HUES64 (cell line): Measurements from ENCODE around the gene PVR.
A peak's percentile ranks its signal among the peaks of the same experiment; 100 is the strongest.

Experiments used
- H3K27ac ChIP-seq: 2 replicates; pipeline ENCODE4 v1.7.0; 2013; ENCODE audit warnings: low read depth, low read length, inconsistent platforms
- H3K27me3 ChIP-seq: 2 replicates; pipeline ENCODE4 v1.6.1; 2013; ENCODE audit warnings: mild to moderate bottlenecking, low read length; ENCODE audit not compliant: insufficient read depth
- H3K36me3 ChIP-seq: 2 replicates; pipeline ENCODE4 v1.6.1; 2013; ENCODE audit warnings: mild to moderate bottlenecking, low read length; ENCODE audit not compliant: insufficient read depth
- H3K4me1 ChIP-seq: 2 replicates; pipeline ENCODE4 v1.6.1; 2013; ENCODE audit warnings: mild to moderate bottlenecking, low read length, moderate library complexity; ENCODE audit not compliant: insufficient read depth
- H3K4me3 ChIP-seq: 2 replicates; pipeline ENCODE4 v1.5.1; 2013; ENCODE audit warnings: mild to moderate bottlenecking, low read length, moderate library complexity
- H3K9ac ChIP-seq: 2 replicates; pipeline ENCODE4 v1.6.1; 2013; ENCODE audit warnings: mild to moderate bottlenecking, low read depth, low read length
- H3K9me3 ChIP-seq: 2 replicates; pipeline ENCODE4 v1.6.1; 2013; ENCODE audit warnings: low read depth, low read length; ENCODE audit not compliant: insufficient read depth
- whole genome bisulfite sequencing: fragments of 150-250, 120-280 bp; methylation state at CpG from one replicate; pipeline ENCODE4 v1.1.7; 2013; ENCODE audit warnings: missing lambda C conversion rate; 5-methylcytosine and 5-hydroxymethylcytosine counted together

The PVR gene

DNA sequence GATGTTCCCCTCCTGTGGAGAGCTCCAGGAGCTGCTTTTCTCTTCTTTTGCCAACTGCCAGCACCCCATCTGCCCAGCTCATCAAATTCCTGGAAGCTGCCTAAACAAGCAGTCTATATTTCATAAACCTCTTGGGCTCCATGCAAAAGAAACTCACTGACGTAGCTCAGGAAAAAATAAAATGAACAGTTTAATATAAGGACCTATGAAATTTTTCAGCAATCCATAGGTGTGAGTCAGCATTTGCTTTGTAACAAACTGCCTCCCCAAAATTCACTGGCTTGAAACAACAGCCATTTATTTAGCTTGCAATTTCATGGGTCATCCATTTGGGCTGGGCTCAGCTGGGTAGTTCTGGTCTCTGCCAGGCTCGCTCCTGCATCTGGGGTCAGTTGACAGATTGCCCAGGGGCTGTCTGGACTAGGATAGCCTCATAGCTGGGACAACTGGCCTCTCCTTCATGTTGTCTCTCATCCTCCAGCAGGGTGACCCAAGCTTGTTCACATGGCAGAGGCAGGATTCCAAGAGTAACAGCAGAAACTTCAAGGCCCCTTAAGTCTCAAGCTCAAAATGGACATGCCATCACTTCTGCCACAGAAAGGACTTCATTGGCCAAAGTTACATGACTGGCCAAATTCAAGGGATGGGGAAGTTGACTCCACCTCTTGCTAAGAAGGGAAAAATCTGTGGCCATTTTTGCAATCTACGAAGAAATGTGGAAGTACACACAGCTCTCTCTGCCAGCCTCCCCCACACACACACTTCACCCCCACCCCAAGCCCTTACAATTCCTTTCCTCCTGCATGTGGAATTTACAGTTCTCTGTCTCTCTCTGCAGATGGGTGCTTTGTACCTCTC is 7.9 kb upstream of the PVR start:
- Histone ChIP-seq H3K27me3 (no peaks in the 10 kb centered on the region), H3K9ac (no peak overlapping the region), H3K27ac (no peak overlapping the region), H3K4me1 (peaks cover 10% of the 10 kb centered on the region), H3K4me3 (no peak overlapping the region), H3K36me3 (no peaks in the 10 kb centered on the region), H3K9me3 (peaks cover 5% of the 10 kb centered on the region; the same call in 1 of the 2 replicates)
- 92% methylated on average over 3 of the region's 3 CpGs for WGBS

- Histone ChIP-seq H3K27ac (no peak overlapping the region), H3K36me3 (no peaks in the 10 kb centered on the region)
- 84% methylated on average over 11 of the region's 11 CpGs for WGBS
Measured at GRCh38 chr19:44636439-44637389, 7.0 kb upstream of the PVR start.

DNA sequence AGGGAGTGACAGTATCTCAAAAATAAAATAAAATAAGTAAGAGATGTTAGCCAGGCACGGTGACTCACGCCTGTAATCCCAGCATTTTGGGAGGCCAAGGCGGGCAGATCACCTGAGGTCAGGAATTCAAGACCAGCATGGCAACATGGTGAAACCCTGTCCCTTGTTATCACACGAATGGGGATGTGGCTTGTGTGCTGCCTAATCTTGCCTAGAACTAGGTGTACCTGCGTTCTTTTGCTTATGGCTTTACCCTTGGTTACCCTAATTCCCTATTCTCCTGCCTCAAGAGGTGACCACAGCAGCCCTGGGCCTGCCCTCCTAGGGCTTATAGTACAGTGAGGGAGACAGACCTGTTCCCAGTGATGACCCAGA is 6.3 kb upstream of the PVR start:
- 95% methylated on average over 5 of the region's 5 CpGs for WGBS
- peaks cover 5% of the 10 kb centered on the region; the same call in 1 of the 2 replicates for H3K9me3 ChIP-seq
- no peak overlapping the region for H3K27ac ChIP-seq

More at GRCh38 chr19:44636439-44637389, 7.0 kb upstream of the PVR start:
- H3K9me3 ChIP-seq = peaks cover 5% of the 10 kb centered on the region; the same call in 1 of the 2 replicates
- no peaks in the 10 kb centered on the region for H3K27me3 ChIP-seq
- H3K4me1 ChIP-seq = peaks cover 10% of the 10 kb centered on the region
- no peak overlapping the region for H3K9ac ChIP-seq
- no peak overlapping the region for H3K4me3 ChIP-seq

DNA sequence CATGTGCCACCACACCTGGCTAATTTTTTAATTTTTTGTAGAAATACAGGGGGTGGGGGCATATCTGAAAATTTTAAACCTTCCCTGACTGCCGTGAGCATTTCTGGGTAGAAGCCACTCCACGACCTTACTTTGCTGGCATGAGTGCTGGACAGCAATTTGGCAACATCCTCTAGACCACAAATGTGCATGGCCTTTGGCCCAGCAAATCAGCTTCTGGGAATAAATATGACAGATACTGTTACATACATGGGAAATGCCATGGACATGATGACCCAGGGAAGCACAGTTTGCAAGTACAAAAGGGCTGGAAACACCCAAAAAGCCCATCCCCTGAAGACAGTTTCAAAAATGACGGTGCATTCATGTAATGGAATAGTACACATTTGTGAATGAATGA is 3.2 kb upstream of the PVR start:
- Histone ChIP-seq H3K4me1 (no peaks in the 10 kb centered on the region), H3K4me3 (no peak overlapping the region), H3K27me3 (peaks cover 15% of the 10 kb centered on the region), H3K9me3 (no peaks in the 10 kb centered on the region), H3K36me3 (no peaks in the 10 kb centered on the region), H3K27ac (no peak overlapping the region), H3K9ac (no peak overlapping the region)
- WGBS = 97% methylated on average over 3 of the region's 3 CpGs

More for the DNA sequence above, 6.3 kb upstream of the PVR start:
- H3K9ac ChIP-seq = no peak overlapping the region
- no peaks in the 10 kb centered on the region for H3K36me3 ChIP-seq
- peaks cover 10% of the 10 kb centered on the region for H3K4me1 ChIP-seq
- H3K27me3 ChIP-seq = peaks cover 2% of the 10 kb centered on the region; the same call in 1 of the 2 replicates
- no peak overlapping the region for H3K4me3 ChIP-seq

DNA sequence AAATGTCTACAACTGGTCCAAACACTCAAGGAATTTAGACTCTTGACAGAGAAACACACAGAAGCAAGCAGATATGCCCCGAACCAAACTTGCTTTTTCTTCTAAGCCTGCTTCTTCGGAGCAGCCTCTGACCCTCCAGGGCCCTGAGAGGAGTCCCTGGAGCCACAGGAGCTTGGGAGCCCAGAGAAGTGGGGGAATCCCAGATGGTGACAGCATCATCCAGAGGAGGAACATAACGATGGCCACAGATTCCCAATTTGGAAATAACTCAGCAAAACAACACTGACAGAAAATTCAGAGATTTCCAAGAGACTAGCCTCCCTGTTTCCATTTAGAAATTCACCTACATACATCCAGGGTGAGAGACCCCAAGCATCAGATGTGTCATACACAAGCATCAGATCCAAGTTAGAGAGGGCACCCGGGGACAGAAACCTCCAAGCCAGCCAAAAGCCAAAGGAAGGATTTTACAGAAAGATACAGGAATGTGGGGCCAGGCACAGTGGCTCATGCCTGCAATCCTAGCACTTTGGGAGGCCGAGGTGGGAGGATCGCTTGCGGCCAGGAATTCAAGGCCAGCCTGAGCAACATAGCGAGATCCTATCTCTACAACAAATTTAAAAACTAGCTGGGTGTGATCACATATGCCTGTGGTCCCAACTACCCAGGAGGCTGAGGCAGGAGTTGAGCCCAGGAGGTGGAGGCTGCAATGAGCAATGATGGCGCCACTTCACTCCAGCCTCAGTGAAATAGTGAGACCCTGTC is 2.0 kb upstream of the PVR start:
- Histone ChIP-seq H3K9me3 (no peaks in the 10 kb centered on the region), H3K9ac (no peak overlapping the region), H3K36me3 (no peaks in the 10 kb centered on the region), H3K4me1 (no peaks in the 10 kb centered on the region), H3K4me3 (no peak overlapping the region), H3K27me3 (peaks cover 15% of the 10 kb centered on the region), H3K27ac (no peak overlapping the region)
- 91% methylated on average over 8 of the region's 9 CpGs for WGBS

DNA sequence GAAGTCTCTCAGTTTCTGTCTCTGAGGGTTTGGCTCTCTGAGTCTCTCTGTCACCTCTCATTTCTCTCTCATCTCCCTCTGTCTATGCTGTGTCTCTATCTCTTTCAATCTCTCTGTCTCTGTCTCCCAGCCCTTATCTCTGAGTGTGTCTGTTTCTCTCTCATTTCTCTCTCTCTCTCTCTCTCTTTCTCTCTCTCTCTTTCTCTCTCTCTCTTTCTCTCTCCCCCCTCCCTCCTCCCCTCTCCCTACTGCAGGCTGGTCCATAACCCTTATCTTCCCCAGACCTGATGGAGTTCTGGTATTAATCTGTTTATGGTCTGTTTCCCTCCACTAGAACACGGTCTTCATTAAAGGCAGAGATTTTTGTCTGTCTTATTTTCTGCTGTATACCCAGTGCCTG is 1.3 kb upstream of the PVR start:
- 88% methylated on average over 1 of the region's 1 CpG for WGBS
- Histone ChIP-seq H3K4me1 (no peaks in the 10 kb centered on the region), H3K4me3 (no peak overlapping the region)

DNA sequence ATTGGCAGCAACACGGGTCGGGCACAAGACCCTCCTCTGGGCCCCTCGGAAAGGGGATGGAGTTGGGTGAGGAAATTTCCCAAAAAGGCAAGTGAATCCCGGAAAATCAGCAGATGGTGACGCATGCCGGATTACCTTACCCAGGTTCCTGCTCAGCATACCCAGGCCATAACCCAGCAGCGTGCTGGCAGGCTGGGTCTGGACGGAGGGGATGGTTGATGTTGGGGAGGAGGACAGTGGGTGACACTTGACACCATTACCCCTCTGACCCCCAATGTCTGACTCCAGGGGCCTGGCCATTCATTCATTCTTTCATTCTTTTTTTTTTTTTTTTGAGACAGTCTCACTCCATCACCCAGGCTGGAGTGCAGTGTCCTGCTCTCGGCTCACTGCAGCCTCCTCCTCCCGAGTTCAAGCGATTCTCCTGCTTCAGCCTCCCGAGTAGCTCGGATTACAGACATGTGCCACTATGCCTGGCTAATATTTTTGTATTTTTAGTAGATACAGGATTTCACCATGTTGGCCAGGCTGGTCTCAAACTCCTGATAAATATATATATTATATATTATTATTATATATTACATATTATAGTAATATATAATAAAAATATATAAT is 799 bp downstream of the PVR start:
- 12% methylated on average over 11 of the region's 13 CpGs for WGBS
- Histone ChIP-seq H3K9ac (peak overlapping the region; percentile 80), H3K36me3 (peaks cover 23% of the 10 kb centered on the region), H3K9me3 (no peaks in the 10 kb centered on the region), H3K4me3 (peak overlapping the region; percentile 74), H3K27ac (peak overlapping the region; percentile 24), H3K4me1 (no peaks in the 10 kb centered on the region), H3K27me3 (peaks cover 15% of the 10 kb centered on the region)

More for the DNA sequence above, 1.3 kb upstream of the PVR start:
- H3K27me3 ChIP-seq = peaks cover 15% of the 10 kb centered on the region
- H3K9ac ChIP-seq = no peak overlapping the region
- 0 out of 2 replicates have a peak, but pooled peaks cover 4% of the 10 kb centered on the region for H3K36me3 ChIP-seq
- no peaks in the 10 kb centered on the region for H3K9me3 ChIP-seq
- H3K27ac ChIP-seq = no peak overlapping the region

DNA sequence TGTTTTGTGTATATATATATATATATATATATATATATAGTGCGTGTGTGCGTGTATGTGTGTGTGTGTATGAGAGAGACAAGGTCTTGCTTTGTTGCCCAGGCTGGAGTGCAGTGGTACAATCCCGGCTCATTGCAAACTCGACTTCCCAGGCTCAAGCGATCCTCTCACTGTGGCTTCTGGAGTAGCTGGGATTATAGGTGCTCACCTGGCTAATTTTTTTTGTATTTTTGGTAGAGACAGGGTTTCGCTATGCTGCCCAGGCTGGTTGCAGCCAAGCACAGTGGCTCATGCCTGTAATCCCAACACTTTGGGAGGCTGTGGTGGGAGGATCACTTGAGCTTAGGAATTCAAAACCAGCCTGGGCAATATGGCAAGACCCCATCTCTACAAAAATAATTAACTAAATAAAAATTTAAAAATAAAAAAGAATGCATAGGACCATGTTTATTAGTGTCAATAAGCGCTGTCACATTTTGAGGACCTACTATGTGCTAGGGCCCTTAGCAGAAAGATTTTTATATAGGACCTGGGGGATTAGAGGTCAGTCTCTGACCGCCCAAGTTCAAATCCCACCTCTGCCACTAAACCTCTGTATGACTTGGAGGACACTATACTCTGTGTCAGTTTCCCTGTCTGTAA is 1.8 kb downstream of the PVR start:
- no peaks in the 10 kb centered on the region for H3K9me3 ChIP-seq
- no peak overlapping the region for H3K4me3 ChIP-seq
- WGBS = 98% methylated on average over 7 of the region's 8 CpGs
- H3K4me1 ChIP-seq = no peaks in the 10 kb centered on the region
- H3K27ac ChIP-seq = no peak overlapping the region
- H3K9ac ChIP-seq = no peak overlapping the region
- peaks cover 15% of the 10 kb centered on the region for H3K27me3 ChIP-seq
- H3K36me3 ChIP-seq = peaks cover 33% of the 10 kb centered on the region

DNA sequence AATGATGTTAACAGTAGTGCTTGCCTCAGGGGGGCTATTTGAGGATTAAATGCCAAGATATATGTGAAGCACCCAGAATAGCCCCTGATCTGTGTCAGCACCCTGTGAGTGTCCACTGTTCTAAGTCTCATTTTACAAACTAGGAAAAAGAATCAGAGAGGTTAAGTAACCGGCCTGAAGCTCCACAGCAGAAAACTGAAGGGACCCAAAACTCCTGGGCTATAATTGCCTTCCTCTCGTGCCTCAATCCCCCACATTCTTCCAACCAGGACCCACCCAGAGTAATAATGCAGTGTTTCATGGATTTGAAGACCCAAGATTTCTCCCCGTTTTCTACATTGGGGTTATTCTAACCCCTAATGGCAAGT is 2.3 kb downstream of the PVR start:
- no peak overlapping the region for H3K9ac ChIP-seq
- no peaks in the 10 kb centered on the region for H3K4me1 ChIP-seq
- H3K4me3 ChIP-seq = no peak overlapping the region
- H3K9me3 ChIP-seq = no peaks in the 10 kb centered on the region
- peaks cover 15% of the 10 kb centered on the region for H3K27me3 ChIP-seq
- H3K36me3 ChIP-seq = peaks cover 38% of the 10 kb centered on the region
- H3K27ac ChIP-seq = no peak overlapping the region
- 93% methylated on average over 3 of the region's 3 CpGs for WGBS

GRCh38 chr19:44647144-44647543 is 3.4 kb downstream of the PVR start:
- Histone ChIP-seq H3K4me1 (no peaks in the 10 kb centered on the region), H3K36me3 (peaks cover 50% of the 10 kb centered on the region), H3K27ac (no peak overlapping the region), H3K4me3 (no peak overlapping the region), H3K9ac (no peak overlapping the region), H3K27me3 (peaks cover 15% of the 10 kb centered on the region), H3K9me3 (no peaks in the 10 kb centered on the region)
- WGBS = 93% methylated on average over 31 of the region's 31 CpGs
